ENCODE results near the gene SYT2. TPM values are rescaled to one million over a fixed set of nuclear protein-coding genes. Genes with fewer than 3 reads are reported as not detected.

SYT2 gene
- total RNA-seq, 1 experiment from 2014 or later: 12.1 TPM

DNA sequence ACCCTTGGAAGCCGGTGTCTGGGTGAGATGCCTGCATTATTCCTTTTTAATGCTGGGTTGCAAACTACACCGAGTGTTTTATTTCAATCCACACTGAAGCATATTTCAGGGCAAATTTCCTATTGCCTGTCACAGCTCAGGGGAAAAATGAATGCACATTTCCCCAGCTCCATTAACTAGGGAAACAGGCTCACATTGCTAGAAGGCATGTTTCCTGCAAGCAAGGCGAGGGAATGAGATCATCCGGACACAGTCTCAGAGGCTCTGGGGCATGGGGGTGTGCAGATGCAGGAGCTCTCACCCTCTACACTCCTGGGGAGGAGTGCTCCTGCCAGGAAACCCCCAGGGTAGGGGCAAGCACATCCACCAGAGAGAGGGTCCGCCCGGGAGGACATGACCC lies 24.6 kb downstream of the SYT2 start (continued):
- TF ChIP-seq, protein P1, sequence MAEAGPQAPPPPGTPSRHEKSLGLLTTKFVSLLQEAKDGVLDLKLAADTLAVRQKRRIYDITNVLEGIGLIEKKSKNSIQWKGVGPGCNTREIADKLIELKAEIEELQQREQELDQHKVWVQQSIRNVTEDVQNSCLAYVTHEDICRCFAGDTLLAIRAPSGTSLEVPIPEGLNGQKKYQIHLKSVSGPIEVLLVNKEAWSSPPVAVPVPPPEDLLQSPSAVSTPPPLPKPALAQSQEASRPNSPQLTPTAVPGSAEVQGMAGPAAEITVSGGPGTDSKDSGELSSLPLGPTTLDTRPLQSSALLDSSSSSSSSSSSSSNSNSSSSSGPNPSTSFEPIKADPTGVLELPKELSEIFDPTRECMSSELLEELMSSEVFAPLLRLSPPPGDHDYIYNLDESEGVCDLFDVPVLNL (CRISPR knock-in tag; IDR thresholded peaks at IDR 0.05; ENCODE audit: borderline replicate concordance, low read depth): no peak
- TF ChIP-seq EMX1 (CRISPR knock-in tag; IDR thresholded peaks at IDR 0.05): no peak

DNA sequence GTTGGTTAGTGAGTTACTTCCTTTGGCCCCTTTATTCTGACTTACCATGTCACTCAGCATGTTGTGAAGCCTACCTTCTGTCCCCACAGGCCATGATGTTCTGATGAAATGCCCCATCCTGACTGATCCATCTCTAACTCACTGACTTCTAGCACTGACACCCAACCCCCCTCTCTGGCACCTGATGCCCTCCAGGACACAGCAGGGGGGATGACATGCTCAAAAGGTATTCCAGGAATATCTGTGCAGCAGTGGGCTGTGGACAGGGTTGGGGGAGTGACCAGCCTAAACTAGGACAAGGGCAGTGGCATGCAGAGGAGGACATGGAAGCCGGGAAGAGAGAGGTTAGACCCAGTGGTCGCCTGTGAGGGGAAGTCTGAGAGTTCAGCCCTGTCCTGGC lies 25.5 kb downstream of the SYT2 start:
- no peaks in the 10 kb centered on the region for H3K9me3 Mint-ChIP-seq
- no peak overlapping the region for H3K27ac Mint-ChIP-seq
- H3K27me3 Mint-ChIP-seq (ENCODE audit: low read depth): no peaks in the 10 kb centered on the region
- peaks cover 19% of the 10 kb centered on the region for H3K4me1 Mint-ChIP-seq
- no peak overlapping the region for H3K4me3 Mint-ChIP-seq
- ATAC-seq: no peak
- ChIA-PET POLR2A (no interaction called here), CTCF (no interaction called here)
- H3K36me3 Mint-ChIP-seq: no peaks in the 10 kb centered on the region
- no peak for TF ChIP-seq ZNF396 (CRISPR knock-in tag; IDR thresholded peaks at IDR 0.05; ENCODE audit: borderline replicate concordance)
- TF ChIP-seq, protein P2, sequence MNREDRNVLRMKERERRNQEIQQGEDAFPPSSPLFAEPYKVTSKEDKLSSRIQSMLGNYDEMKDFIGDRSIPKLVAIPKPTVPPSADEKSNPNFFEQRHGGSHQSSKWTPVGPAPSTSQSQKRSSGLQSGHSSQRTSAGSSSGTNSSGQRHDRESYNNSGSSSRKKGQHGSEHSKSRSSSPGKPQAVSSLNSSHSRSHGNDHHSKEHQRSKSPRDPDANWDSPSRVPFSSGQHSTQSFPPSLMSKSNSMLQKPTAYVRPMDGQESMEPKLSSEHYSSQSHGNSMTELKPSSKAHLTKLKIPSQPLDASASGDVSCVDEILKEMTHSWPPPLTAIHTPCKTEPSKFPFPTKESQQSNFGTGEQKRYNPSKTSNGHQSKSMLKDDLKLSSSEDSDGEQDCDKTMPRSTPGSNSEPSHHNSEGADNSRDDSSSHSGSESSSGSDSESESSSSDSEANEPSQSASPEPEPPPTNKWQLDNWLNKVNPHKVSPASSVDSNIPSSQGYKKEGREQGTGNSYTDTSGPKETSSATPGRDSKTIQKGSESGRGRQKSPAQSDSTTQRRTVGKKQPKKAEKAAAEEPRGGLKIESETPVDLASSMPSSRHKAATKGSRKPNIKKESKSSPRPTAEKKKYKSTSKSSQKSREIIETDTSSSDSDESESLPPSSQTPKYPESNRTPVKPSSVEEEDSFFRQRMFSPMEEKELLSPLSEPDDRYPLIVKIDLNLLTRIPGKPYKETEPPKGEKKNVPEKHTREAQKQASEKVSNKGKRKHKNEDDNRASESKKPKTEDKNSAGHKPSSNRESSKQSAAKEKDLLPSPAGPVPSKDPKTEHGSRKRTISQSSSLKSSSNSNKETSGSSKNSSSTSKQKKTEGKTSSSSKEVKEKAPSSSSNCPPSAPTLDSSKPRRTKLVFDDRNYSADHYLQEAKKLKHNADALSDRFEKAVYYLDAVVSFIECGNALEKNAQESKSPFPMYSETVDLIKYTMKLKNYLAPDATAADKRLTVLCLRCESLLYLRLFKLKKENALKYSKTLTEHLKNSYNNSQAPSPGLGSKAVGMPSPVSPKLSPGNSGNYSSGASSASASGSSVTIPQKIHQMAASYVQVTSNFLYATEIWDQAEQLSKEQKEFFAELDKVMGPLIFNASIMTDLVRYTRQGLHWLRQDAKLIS (CRISPR knock-in tag; IDR thresholded peaks at IDR 0.05; ENCODE audit: borderline replicate concordance): no peak
- no peak for TF ChIP-seq NR2C2 (CRISPR knock-in tag; IDR thresholded peaks at IDR 0.05)
- no peak for TF ChIP-seq RORB (CRISPR knock-in tag; IDR thresholded peaks at IDR 0.05)
- TF ChIP-seq, protein P3, sequence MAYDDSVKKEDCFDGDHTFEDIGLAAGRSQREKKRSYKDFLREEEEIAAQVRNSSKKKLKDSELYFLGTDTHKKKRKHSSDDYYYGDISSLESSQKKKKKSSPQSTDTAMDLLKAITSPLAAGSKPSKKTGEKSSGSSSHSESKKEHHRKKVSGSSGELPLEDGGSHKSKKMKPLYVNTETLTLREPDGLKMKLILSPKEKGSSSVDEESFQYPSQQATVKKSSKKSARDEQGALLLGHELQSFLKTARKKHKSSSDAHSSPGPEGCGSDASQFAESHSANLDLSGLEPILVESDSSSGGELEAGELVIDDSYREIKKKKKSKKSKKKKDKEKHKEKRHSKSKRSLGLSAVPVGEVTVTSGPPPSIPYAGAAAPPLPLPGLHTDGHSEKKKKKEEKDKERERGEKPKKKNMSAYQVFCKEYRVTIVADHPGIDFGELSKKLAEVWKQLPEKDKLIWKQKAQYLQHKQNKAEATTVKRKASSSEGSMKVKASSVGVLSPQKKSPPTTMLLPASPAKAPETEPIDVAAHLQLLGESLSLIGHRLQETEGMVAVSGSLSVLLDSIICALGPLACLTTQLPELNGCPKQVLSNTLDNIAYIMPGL (CRISPR knock-in tag; IDR thresholded peaks at IDR 0.05): no peak
- TF ChIP-seq, protein P4, sequence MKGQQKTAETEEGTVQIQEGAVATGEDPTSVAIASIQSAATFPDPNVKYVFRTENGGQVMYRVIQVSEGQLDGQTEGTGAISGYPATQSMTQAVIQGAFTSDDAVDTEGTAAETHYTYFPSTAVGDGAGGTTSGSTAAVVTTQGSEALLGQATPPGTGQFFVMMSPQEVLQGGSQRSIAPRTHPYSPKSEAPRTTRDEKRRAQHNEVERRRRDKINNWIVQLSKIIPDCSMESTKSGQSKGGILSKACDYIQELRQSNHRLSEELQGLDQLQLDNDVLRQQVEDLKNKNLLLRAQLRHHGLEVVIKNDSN (CRISPR knock-in tag; IDR thresholded peaks at IDR 0.05): no peak
- no peak for TF ChIP-seq ZNF232 (CRISPR knock-in tag; IDR thresholded peaks at IDR 0.05)
- TF ChIP-seq, protein P5, sequence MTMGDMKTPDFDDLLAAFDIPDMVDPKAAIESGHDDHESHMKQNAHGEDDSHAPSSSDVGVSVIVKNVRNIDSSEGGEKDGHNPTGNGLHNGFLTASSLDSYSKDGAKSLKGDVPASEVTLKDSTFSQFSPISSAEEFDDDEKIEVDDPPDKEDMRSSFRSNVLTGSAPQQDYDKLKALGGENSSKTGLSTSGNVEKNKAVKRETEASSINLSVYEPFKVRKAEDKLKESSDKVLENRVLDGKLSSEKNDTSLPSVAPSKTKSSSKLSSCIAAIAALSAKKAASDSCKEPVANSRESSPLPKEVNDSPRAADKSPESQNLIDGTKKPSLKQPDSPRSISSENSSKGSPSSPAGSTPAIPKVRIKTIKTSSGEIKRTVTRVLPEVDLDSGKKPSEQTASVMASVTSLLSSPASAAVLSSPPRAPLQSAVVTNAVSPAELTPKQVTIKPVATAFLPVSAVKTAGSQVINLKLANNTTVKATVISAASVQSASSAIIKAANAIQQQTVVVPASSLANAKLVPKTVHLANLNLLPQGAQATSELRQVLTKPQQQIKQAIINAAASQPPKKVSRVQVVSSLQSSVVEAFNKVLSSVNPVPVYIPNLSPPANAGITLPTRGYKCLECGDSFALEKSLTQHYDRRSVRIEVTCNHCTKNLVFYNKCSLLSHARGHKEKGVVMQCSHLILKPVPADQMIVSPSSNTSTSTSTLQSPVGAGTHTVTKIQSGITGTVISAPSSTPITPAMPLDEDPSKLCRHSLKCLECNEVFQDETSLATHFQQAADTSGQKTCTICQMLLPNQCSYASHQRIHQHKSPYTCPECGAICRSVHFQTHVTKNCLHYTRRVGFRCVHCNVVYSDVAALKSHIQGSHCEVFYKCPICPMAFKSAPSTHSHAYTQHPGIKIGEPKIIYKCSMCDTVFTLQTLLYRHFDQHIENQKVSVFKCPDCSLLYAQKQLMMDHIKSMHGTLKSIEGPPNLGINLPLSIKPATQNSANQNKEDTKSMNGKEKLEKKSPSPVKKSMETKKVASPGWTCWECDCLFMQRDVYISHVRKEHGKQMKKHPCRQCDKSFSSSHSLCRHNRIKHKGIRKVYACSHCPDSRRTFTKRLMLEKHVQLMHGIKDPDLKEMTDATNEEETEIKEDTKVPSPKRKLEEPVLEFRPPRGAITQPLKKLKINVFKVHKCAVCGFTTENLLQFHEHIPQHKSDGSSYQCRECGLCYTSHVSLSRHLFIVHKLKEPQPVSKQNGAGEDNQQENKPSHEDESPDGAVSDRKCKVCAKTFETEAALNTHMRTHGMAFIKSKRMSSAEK (CRISPR knock-in tag; IDR thresholded peaks at IDR 0.05; ENCODE audit: borderline replicate concordance): no peak
- no peak for TF ChIP-seq FOXJ3 (CRISPR knock-in tag; IDR thresholded peaks at IDR 0.05; ENCODE audit: borderline replicate concordance)
- no peak for TF ChIP-seq NFYB (CRISPR knock-in tag; conservative IDR thresholded peaks at IDR 0.05; ENCODE audit: low read depth)
- no peak for TF ChIP-seq HMGA2 (CRISPR knock-in tag; IDR thresholded peaks at IDR 0.05)
- TF ChIP-seq SMAD3 (CRISPR knock-in tag; IDR thresholded peaks at IDR 0.05; ENCODE audit: borderline replicate concordance): no peak
- no peak for TF ChIP-seq CBFB (CRISPR knock-in tag; IDR thresholded peaks at IDR 0.05; ENCODE audit: low read depth)
- TF ChIP-seq ETV6 (CRISPR knock-in tag; IDR thresholded peaks at IDR 0.05): no peak
- no peak for TF ChIP-seq PRRX2 (CRISPR knock-in tag; IDR thresholded peaks at IDR 0.05)
- no peak for TF ChIP-seq TEAD4 (CRISPR knock-in tag; IDR thresholded peaks at IDR 0.05)
- no peak for TF ChIP-seq ESRRA (CRISPR knock-in tag; IDR thresholded peaks at IDR 0.05; ENCODE audit: borderline replicate concordance)
- DNase-seq (ENCODE audit: low spot score): no peak

Data from WTC11 (cell line).